Neural progenitor cell (in vitro differentiated cells): Measurements from ENCODE around the gene AQP12B. TPM values are rescaled to one million over a fixed set of nuclear protein-coding genes. Genes with fewer than 3 reads are reported as not detected.

Source experiments
- DNase-seq: peaks from one replicate; pipeline ENCODE4 v3.0.0-alpha.2; 2016; ENCODE audit warnings: low spot score
- H2AFZ ChIP-seq: fragments of 200-600 bp; sonication (generic); replicated peaks from 2 replicates; pipeline ENCODE4 v1.6.1; 2016; ENCODE audit warnings: antibody characterized with exemption
- H3F3A ChIP-seq: fragments of 200-600 bp; sonication (generic); 2 replicates; pipeline ENCODE4 v1.6.1; 2016; ENCODE audit warnings: antibody characterized with exemption, low read depth
- H3K27ac ChIP-seq: fragments of 200-600 bp; sonication (generic); 2 replicates; pipeline ENCODE4 v1.5.1; 2016; ENCODE audit warnings: mild to moderate bottlenecking
- H3K27me3 ChIP-seq: fragments of 200-600 bp; sonication (generic); 2 replicates; pipeline ENCODE4 v1.6.1; 2016; ENCODE audit warnings: mild to moderate bottlenecking, moderate library complexity
- H3K36me3 ChIP-seq: fragments of 200-600 bp; sonication (generic); 2 replicates; pipeline ENCODE4 v1.5.1; 2016
- H3K4me1 ChIP-seq: fragments of 200-600 bp; sonication (generic); 2 replicates; pipeline ENCODE4 v1.6.1; 2016; ENCODE audit warnings: mixed run types
- H3K4me2 ChIP-seq: fragments of 200-600 bp; sonication (generic); 2 replicates; pipeline ENCODE4 v1.6.1; 2016
- H3K4me3 ChIP-seq: fragments of 200-600 bp; sonication (generic); 2 replicates; pipeline ENCODE4 v1.5.1; 2016
- H3K79me2 ChIP-seq: fragments of 200-600 bp; sonication (generic); 2 replicates; pipeline ENCODE4 v1.6.1; 2016; ENCODE audit warnings: low read depth
- H3K9ac ChIP-seq: fragments of 200-600 bp; sonication (generic); 2 replicates; pipeline ENCODE4 v1.6.1; 2016
- H3K9me3 ChIP-seq: fragments of 200-600 bp; sonication (generic); 2 replicates; pipeline ENCODE4 v1.5.1; 2016; ENCODE audit warnings: low read depth
- H4K20me1 ChIP-seq: fragments of 200-600 bp; sonication (generic); 2 replicates; pipeline ENCODE4 v1.6.1; 2016; ENCODE audit warnings: low read depth
- H3K27ac Mint-ChIP-seq: 3 replicates; pipeline ENCODE4 v1.8.0; 2021; ENCODE audit warnings: mixed read lengths
- H3K27me3 Mint-ChIP-seq: 2 replicates; pipeline ENCODE4 v1.8.0; 2022; ENCODE audit warnings: low read depth, mild to moderate bottlenecking, inconsistent platforms, moderate library complexity, mixed read lengths; ENCODE audit not compliant: insufficient read depth
- H3K36me3 Mint-ChIP-seq: 3 replicates; pipeline ENCODE4 v1.8.0; 2021; ENCODE audit warnings: mixed read lengths
- H3K4me1 Mint-ChIP-seq: 3 replicates; pipeline ENCODE4 v1.8.0; 2021; ENCODE audit warnings: mixed read lengths
- H3K4me3 Mint-ChIP-seq: 3 replicates; pipeline ENCODE4 v1.8.0; 2021; ENCODE audit warnings: mild to moderate bottlenecking, moderate library complexity, mixed read lengths
- H3K9me3 Mint-ChIP-seq: 3 replicates; pipeline ENCODE4 v1.8.0; 2020; ENCODE audit warnings: mixed read lengths
- EZH2 ChIP-seq: fragments of 200-600 bp; sonication (generic); IDR thresholded peaks from 2 replicates; pipeline ENCODE4 v1.6.1; 2017; ENCODE audit warnings: antibody characterized with exemption, mild to moderate bottlenecking, moderate library complexity
- EZH2phosphoT487 ChIP-seq: fragments of 200-600 bp; sonication (generic); IDR thresholded peaks from 2 replicates; pipeline ENCODE4 v1.6.1; 2017; ENCODE audit warnings: antibody characterized with exemption
- total RNA-seq: library from RNA; depleted of rRNA; stranded (reverse); fragments of >200 nt; gene quantifications from 2 replicates; pipeline ENCODE4 v1.2.3, GENCODE V29; 2015; ENCODE audit warnings: low replicate concordance
- TF ChIP-seq, protein P1 (sequence below): fragments of 200-600 bp; sonication (generic); IDR thresholded peaks from 2 replicates; pipeline ENCODE4 v1.5.1; 2017; ENCODE audit warnings: antibody characterized with exemption, mild to moderate bottlenecking

The AQP12B gene
- total RNA-seq, 1 donor from 2014 or later = not detected

DNA sequence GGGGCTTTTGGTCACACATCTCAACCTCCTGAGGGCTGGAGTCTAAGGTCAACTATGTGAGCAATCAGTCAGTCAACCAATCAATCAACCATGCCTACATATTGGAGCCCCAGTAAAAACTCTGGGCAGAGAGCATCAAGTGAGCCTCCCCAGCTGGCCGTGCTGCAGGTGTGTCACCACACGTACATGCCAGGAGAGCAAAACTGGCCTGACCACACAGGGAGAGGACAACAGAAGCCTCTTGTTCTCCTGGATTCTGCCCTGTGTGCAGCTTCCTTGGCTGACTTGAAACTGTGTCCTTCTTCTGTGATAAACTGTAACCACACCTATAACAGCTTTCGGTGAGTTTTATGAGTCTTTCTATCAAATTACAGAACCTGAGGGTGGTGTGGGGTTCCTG lies 31.5 kb downstream of the AQP12B start:
- no peak overlapping the region for H3K27ac ChIP-seq
- H3K4me2 ChIP-seq = no peak overlapping the region
- no peak overlapping the region for H3K4me3 ChIP-seq
- Mint-ChIP-seq H3K4me3 (no peak overlapping the region), H3K4me1 (peaks cover 20% of the 10 kb centered on the region), H3K9me3 (peaks cover 2% of the 10 kb centered on the region), H3K27ac (no peak overlapping the region), H3K36me3 (no peaks in the 10 kb centered on the region), H3K27me3 (peaks cover 16% of the 10 kb centered on the region)
- TF ChIP-seq EZH2 = no peak
- TF ChIP-seq, protein P1, sequence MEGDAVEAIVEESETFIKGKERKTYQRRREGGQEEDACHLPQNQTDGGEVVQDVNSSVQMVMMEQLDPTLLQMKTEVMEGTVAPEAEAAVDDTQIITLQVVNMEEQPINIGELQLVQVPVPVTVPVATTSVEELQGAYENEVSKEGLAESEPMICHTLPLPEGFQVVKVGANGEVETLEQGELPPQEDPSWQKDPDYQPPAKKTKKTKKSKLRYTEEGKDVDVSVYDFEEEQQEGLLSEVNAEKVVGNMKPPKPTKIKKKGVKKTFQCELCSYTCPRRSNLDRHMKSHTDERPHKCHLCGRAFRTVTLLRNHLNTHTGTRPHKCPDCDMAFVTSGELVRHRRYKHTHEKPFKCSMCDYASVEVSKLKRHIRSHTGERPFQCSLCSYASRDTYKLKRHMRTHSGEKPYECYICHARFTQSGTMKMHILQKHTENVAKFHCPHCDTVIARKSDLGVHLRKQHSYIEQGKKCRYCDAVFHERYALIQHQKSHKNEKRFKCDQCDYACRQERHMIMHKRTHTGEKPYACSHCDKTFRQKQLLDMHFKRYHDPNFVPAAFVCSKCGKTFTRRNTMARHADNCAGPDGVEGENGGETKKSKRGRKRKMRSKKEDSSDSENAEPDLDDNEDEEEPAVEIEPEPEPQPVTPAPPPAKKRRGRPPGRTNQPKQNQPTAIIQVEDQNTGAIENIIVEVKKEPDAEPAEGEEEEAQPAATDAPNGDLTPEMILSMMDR = no peak
- no peak for TF ChIP-seq EZH2phosphoT487
- no peaks in the 10 kb centered on the region for H3F3A ChIP-seq
- peaks cover 8% of the 10 kb centered on the region for H3K27me3 ChIP-seq
- no peak for DNase-seq
- no peak overlapping the region for H2AFZ ChIP-seq
- no peaks in the 10 kb centered on the region for H3K36me3 ChIP-seq
- peaks cover 21% of the 10 kb centered on the region for H3K4me1 ChIP-seq
- H3K79me2 ChIP-seq = no peaks in the 10 kb centered on the region
- H3K9ac ChIP-seq = no peak overlapping the region
- H3K9me3 ChIP-seq = no peaks in the 10 kb centered on the region
- H4K20me1 ChIP-seq = no peaks in the 10 kb centered on the region

DNA sequence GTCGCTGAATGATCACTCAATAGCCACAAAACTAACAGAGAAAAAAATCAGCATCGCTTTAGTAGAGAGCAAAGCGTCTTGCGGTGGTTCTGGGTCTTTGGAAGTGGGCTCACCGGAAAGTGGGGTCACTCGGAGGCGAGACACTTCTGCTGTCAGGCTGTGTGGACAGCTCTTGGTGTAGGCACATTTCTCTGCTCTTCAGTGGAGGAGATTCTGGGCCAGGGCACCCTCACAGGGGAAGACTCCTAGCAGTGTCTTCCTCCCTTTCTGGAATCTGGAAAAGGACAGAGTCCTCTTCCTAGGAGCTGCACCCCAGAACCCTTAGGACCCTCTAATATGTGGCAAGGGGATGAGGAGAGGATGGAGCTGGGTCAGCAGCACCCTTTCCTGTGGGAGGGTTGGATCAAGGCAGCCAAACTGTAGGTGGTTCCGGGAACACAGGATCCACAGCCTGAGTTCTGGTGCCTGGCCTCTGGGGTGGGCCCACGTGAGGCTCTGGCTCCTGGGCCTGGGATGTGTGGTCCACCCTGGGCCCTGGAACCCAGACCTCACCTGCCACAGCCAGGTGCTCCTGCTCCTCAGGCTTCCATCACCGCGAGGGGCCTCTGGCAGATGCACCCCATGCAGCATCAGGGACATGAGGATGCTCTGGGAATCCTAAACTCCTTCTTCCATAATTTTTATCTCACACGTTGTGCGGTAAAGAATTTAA lies 32.3 kb downstream of the AQP12B start:
- Histone ChIP-seq H3K27ac (no peak overlapping the region), H3K9ac (no peak overlapping the region), H3K9me3 (no peaks in the 10 kb centered on the region), H3K4me3 (no peak overlapping the region), H3K36me3 (no peaks in the 10 kb centered on the region), H3K4me1 (peaks cover 21% of the 10 kb centered on the region), H3F3A (no peaks in the 10 kb centered on the region), H2AFZ (no peak overlapping the region), H3K4me2 (no peak overlapping the region), H3K79me2 (no peaks in the 10 kb centered on the region), H3K27me3 (peaks cover 8% of the 10 kb centered on the region), H4K20me1 (no peaks in the 10 kb centered on the region)
- no peak for DNase-seq
- Mint-ChIP-seq H3K9me3 (peaks cover 6% of the 10 kb centered on the region), H3K4me3 (no peak overlapping the region), H3K27ac (no peak overlapping the region), H3K4me1 (peaks cover 20% of the 10 kb centered on the region), H3K27me3 (peaks cover 14% of the 10 kb centered on the region), H3K36me3 (no peaks in the 10 kb centered on the region)
- TF ChIP-seq EZH2phosphoT487 = no peak
- TF ChIP-seq EZH2 = no peak
- TF ChIP-seq, protein P1 = no peak

DNA sequence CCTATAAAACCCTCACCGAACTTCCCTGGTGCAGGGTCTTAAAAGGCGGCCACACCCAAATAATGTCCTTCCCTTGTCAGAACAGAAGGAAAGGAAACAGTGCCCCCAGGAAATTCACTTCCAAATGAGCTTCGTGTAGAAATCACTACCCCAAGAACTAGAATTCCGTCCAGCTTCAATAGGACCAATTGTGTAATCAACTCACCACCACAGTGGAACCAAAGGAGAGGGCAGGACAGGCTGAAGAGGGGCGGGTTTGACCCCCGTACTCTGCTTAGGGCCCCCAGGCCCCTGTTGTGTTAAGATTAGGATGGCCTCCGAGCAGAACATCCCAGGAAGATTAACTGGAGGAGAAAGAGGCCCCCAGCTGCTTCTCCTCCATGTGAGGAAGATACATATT lies 33.4 kb downstream of the AQP12B start:
- Histone ChIP-seq H3K9me3 (no peaks in the 10 kb centered on the region), H3K79me2 (no peaks in the 10 kb centered on the region), H3K9ac (no peak overlapping the region), H3K4me3 (no peak overlapping the region), H3F3A (no peaks in the 10 kb centered on the region), H3K36me3 (no peaks in the 10 kb centered on the region), H3K27ac (no peak overlapping the region), H3K4me1 (peaks cover 21% of the 10 kb centered on the region), H3K4me2 (peak overlapping the region; percentile 42), H3K27me3 (peaks cover 8% of the 10 kb centered on the region), H2AFZ (no peak overlapping the region), H4K20me1 (no peaks in the 10 kb centered on the region)
- TF ChIP-seq EZH2 = no peak
- no peak for TF ChIP-seq EZH2phosphoT487
- TF ChIP-seq, protein P1 = no peak
- Mint-ChIP-seq H3K27me3 (peaks cover 17% of the 10 kb centered on the region), H3K4me1 (peaks cover 20% of the 10 kb centered on the region), H3K9me3 (peaks cover 6% of the 10 kb centered on the region), H3K27ac (no peak overlapping the region), H3K4me3 (no peak overlapping the region), H3K36me3 (no peaks in the 10 kb centered on the region)
- no peak for DNase-seq
